Cerebellar cortex (tissue), 1 donor: ENCODE measurements around the gene NUDT3.

Experiments used
- DNase-seq: peaks from one replicate; pipeline ENCODE4 v3.0.0-alpha.2; 2015; ENCODE audit warnings: low spot score

NUDT3 gene

GRCh38 chr6:34238585-34239499, 153.6 kb downstream of the NUDT3 start:
- no peak for DNase-seq

GRCh38 chr6:34237722-34238584, 154.5 kb downstream of the NUDT3 start:
- no peak for DNase-seq

GRCh38 chr6:34237316-34237721, 155.2 kb downstream of the NUDT3 start:
- no peak for DNase-seq

GRCh38 chr6:34236443-34237315, 155.8 kb downstream of the NUDT3 start, which contains the start of gene HMGA1:
HMGA1 (plus strand) TSS chr6:34236873; CDS start chr6:34240781, 3,908 bp downstream.
- peak; percentile 88 for DNase-seq

GRCh38 chr6:34236131-34236442, 156.4 kb downstream of the NUDT3 start:
- peak; percentile 57 for DNase-seq

GRCh38 chr6:34235307-34236130, 156.9 kb downstream of the NUDT3 start:
- peak; percentile 75 for DNase-seq

GRCh38 chr6:34234667-34235306, 157.7 kb downstream of the NUDT3 start:
- no peak for DNase-seq

GRCh38 chr6:34233867-34234266, 158.6 kb downstream of the NUDT3 start:
- DNase-seq = no peak

- peak; percentile 53 for DNase-seq
Observed at GRCh38 chr6:34232901-34233300, 159.6 kb downstream of the NUDT3 start.

- DNase-seq = no peak
Observed at GRCh38 chr6:34231566-34232336, 160.7 kb downstream of the NUDT3 start.

- no peak for DNase-seq
Observed at GRCh38 chr6:34230653-34231371, 161.7 kb downstream of the NUDT3 start.

- DNase-seq = no peak
Observed at GRCh38 chr6:34229877-34230276, 162.6 kb downstream of the NUDT3 start.
